HFFc6 (cell line): ENCODE results near the gene IPO8. TPM values are rescaled to one million over a fixed set of nuclear protein-coding genes. Genes with fewer than 3 reads are reported as not detected.

Experiments used
- DNase-seq: peaks from one replicate; pipeline ENCODE4 v3.0.0-alpha.2; 2018
- H3K27ac Mint-ChIP-seq: 2 replicates; pipeline ENCODE4 v1.8.0; 2020; ENCODE audit warnings: mild to moderate bottlenecking, mixed read lengths
- H3K27me3 Mint-ChIP-seq: 2 replicates; pipeline ENCODE4 v1.8.0; 2021; ENCODE audit warnings: mild to moderate bottlenecking, moderate library complexity, mixed read lengths; ENCODE audit not compliant: insufficient read depth
- H3K36me3 Mint-ChIP-seq: 2 replicates; pipeline ENCODE4 v1.8.0; 2021; ENCODE audit warnings: low read depth, mixed read lengths
- H3K4me1 Mint-ChIP-seq: 2 replicates; pipeline ENCODE4 v1.8.0; 2020; ENCODE audit warnings: low read depth, mixed read lengths
- H3K4me3 Mint-ChIP-seq: 2 replicates; pipeline ENCODE4 v1.8.0; 2020; ENCODE audit warnings: mild to moderate bottlenecking, moderate library complexity, mixed read lengths
- H3K9me3 Mint-ChIP-seq: 2 replicates; pipeline ENCODE4 v1.8.0; 2020; ENCODE audit warnings: mild to moderate bottlenecking, mixed read lengths
- total RNA-seq, 6 experiments: library from RNA; stranded (reverse); fragmentation: NEBNext Ultra II Directional; extraction: Animal tissue kit (Norgen Biotek cat#: 25700); gene quantifications; 2 replicates in 1 of 6; 3 replicates in 5 of 6; pipeline ENCODE4 v1.2.3, GENCODE V29; 2021
- TF ChIP-seq, protein P1 (sequence below): fragments of 200-600 bp; sonication (generic); IDR thresholded peaks from 2 replicates; pipeline ENCODE4 v1.5.0; 2021; ENCODE audit warnings: antibody characterized with exemption, mild to moderate bottlenecking

IPO8 gene
- total RNA-seq, 6 experiments from 2014 or later: 44.4 to 53.3 (median 44.7) TPM

DNA sequence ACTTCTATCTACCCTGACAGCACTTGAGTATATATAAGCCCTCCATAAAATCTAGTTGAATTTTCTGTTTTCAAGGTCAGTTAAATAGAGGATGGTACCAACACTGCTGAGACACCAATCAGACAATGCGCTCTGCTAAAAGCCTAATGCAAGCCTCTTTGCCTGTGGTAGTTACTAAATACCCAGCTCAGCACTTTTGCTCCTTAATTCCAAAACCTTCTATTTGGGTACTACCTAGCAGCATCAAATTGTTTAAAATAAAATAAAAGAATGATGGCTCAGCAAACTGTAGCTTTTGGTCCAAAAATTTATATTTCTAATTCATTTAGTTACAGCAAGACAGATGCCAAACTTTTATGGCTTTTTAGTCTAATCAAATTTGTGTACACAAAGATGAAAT lies 107.9 kb downstream of the IPO8 start:
- no peak overlapping the region for H3K27ac Mint-ChIP-seq
- H3K4me3 Mint-ChIP-seq: no peak overlapping the region
- no peak for DNase-seq
- no peaks in the 10 kb centered on the region for H3K4me1 Mint-ChIP-seq
- TF ChIP-seq, protein P1, sequence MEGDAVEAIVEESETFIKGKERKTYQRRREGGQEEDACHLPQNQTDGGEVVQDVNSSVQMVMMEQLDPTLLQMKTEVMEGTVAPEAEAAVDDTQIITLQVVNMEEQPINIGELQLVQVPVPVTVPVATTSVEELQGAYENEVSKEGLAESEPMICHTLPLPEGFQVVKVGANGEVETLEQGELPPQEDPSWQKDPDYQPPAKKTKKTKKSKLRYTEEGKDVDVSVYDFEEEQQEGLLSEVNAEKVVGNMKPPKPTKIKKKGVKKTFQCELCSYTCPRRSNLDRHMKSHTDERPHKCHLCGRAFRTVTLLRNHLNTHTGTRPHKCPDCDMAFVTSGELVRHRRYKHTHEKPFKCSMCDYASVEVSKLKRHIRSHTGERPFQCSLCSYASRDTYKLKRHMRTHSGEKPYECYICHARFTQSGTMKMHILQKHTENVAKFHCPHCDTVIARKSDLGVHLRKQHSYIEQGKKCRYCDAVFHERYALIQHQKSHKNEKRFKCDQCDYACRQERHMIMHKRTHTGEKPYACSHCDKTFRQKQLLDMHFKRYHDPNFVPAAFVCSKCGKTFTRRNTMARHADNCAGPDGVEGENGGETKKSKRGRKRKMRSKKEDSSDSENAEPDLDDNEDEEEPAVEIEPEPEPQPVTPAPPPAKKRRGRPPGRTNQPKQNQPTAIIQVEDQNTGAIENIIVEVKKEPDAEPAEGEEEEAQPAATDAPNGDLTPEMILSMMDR: no peak
- no peaks in the 10 kb centered on the region for H3K9me3 Mint-ChIP-seq
- no peaks in the 10 kb centered on the region for H3K27me3 Mint-ChIP-seq
- no peaks in the 10 kb centered on the region for H3K36me3 Mint-ChIP-seq

- Mint-ChIP-seq H3K9me3 (no peaks in the 10 kb centered on the region), H3K4me3 (no peak overlapping the region), H3K27ac (no peak overlapping the region), H3K4me1 (no peaks in the 10 kb centered on the region), H3K27me3 (no peaks in the 10 kb centered on the region), H3K36me3 (no peaks in the 10 kb centered on the region)
- no peak for DNase-seq
- TF ChIP-seq, protein P1: no peak
These were observed 109.8 kb downstream of the IPO8 start for GRCh38 chr12:30585877-30586276.

- no peaks in the 10 kb centered on the region for H3K9me3 Mint-ChIP-seq
- no peak for DNase-seq
- no peaks in the 10 kb centered on the region for H3K36me3 Mint-ChIP-seq
- H3K27me3 Mint-ChIP-seq: no peaks in the 10 kb centered on the region
- TF ChIP-seq, protein P1: no peak
- H3K4me3 Mint-ChIP-seq: no peak overlapping the region
- H3K4me1 Mint-ChIP-seq: no peaks in the 10 kb centered on the region
- H3K27ac Mint-ChIP-seq: no peak overlapping the region
These were observed 112.7 kb downstream of the IPO8 start for GRCh38 chr12:30582943-30583342.

DNA sequence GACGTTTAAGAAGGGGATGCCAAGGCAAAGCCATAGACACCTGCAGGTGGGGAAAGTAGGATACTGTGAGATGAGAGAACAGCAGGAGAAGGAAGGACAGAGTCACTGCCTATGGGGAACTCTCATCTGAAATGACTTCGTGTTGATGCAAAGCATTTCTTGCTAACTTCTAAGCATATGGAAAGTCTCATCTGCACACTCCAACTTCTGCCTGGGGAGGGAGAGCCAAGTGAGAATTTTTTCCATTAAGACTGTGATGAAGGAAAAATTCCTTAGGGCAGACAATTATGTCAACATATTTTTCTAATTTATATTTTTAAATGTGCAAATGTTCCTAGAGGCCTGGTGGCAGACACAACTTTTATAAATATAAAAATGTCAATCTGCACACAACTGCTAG lies 115.3 kb downstream of the IPO8 start:
- TF ChIP-seq, protein P1: no peak
- Mint-ChIP-seq H3K9me3 (no peaks in the 10 kb centered on the region), H3K4me3 (no peak overlapping the region), H3K4me1 (no peaks in the 10 kb centered on the region), H3K27me3 (no peaks in the 10 kb centered on the region; the same call in 1 of the 2 replicates), H3K27ac (no peak overlapping the region), H3K36me3 (no peaks in the 10 kb centered on the region)
- no peak for DNase-seq

Other genes with a start within 250 kb of the IPO8 start
- gene CAPRIN2, start 59.1 kb upstream of the IPO8 start, total RNA-seq: 10 to 100 TPM; 13.3 to 21.4 (median 19.1) TPM
- gene TSPAN11, start 230.9 kb upstream of the IPO8 start, total RNA-seq: under 1 TPM in 2 of 6 experiments, not detected in 4; 0.17 to 0.18 TPM